Neural cell (in vitro differentiated cells): ENCODE results near the gene ANKS1A. TPM values are rescaled to one million over a fixed set of nuclear protein-coding genes. Genes with fewer than 3 reads are reported as not detected.
A peak's percentile ranks its signal among the peaks of the same experiment; 100 is the strongest.

Experiments
- H2AFZ ChIP-seq: fragments of 200-600, 300-800 bp; sonication (generic), shearing (Covaris generic); 2 replicates; pipeline ENCODE4 v1.6.0; 2014; ENCODE audit warnings: low read depth, mild to moderate bottlenecking, antibody characterized with exemption, low read length, moderate library complexity
- H3F3A ChIP-seq: fragments of 200-600 bp; shearing (Covaris generic); 2 replicates; pipeline ENCODE4 v1.6.1; 2016; ENCODE audit warnings: mild to moderate bottlenecking, moderate library complexity, mixed read lengths, antibody characterized with exemption, low read length; ENCODE audit not compliant: insufficient read depth, poor library complexity, severe bottlenecking
- H3K27ac ChIP-seq: fragments of 200-600, 300-800 bp; sonication (generic), shearing (Covaris generic); 2 replicates; pipeline ENCODE4 v1.5.1; 2014; ENCODE audit warnings: mild to moderate bottlenecking, low read length, moderate library complexity
- H3K27me3 ChIP-seq: fragments of 300-800, 200-600 bp; sonication (generic), shearing (Covaris generic); 2 replicates; pipeline ENCODE4 v1.6.0; 2014; ENCODE audit warnings: mild to moderate bottlenecking, low read depth, low read length, moderate library complexity; ENCODE audit not compliant: insufficient read depth
- H3K36me3 ChIP-seq: fragments of 300-800, 200-600 bp; sonication (generic), shearing (Covaris generic); 2 replicates; pipeline ENCODE4 v1.5.1; 2014; ENCODE audit warnings: mild to moderate bottlenecking, antibody characterized with exemption, low read length, moderate library complexity; ENCODE audit not compliant: insufficient read depth
- H3K4me2 ChIP-seq: fragments of 300-800, 200-600 bp; sonication (generic), shearing (Covaris generic); 2 replicates; pipeline ENCODE4 v1.6.0; 2014; ENCODE audit warnings: mild to moderate bottlenecking, low read length
- H3K4me3 ChIP-seq: fragments of 300-800, 200-600 bp; sonication (generic), shearing (Covaris generic); 2 replicates; pipeline ENCODE4 v1.5.1; 2014; ENCODE audit warnings: mild to moderate bottlenecking, low read length, moderate library complexity
- H3K79me2 ChIP-seq: fragments of 200-600 bp; shearing (Covaris generic); replicated peaks from 2 replicates; pipeline ENCODE4 v1.6.0; 2014; ENCODE audit warnings: mild to moderate bottlenecking, low read length, moderate library complexity; ENCODE audit not compliant: insufficient read depth
- H3K9ac ChIP-seq: fragments of 300-800, 200-600 bp; sonication (generic), shearing (Covaris generic); 2 replicates; pipeline ENCODE4 v1.6.1; 2016; ENCODE audit warnings: mild to moderate bottlenecking, low read length, mixed read lengths
- H3K9me2 ChIP-seq: fragments of 200-600 bp; shearing (Covaris generic); 2 replicates; pipeline ENCODE4 v1.6.1; 2016; ENCODE audit warnings: mild to moderate bottlenecking, low read length, mixed read lengths; ENCODE audit not compliant: insufficient read depth
- H3K9me3 ChIP-seq: fragments of 200-600, 300-800 bp; sonication (generic), shearing (Covaris generic); 2 replicates; pipeline ENCODE4 v1.6.1; 2016; ENCODE audit warnings: mild to moderate bottlenecking, mixed run types, low read length, moderate library complexity, mixed read lengths
- H4K20me1 ChIP-seq: fragments of 200-600 bp; shearing (Covaris generic); 2 replicates; pipeline ENCODE4 v1.6.1; 2016; ENCODE audit warnings: mild to moderate bottlenecking, mixed run types; ENCODE audit not compliant: insufficient read depth
- CTCF ChIP-seq: fragments of 450-650 bp; IDR thresholded peaks from 2 replicates; pipeline ENCODE4 v1.5.1; 2014; ENCODE audit warnings: antibody characterized with exemption, mild to moderate bottlenecking, moderate library complexity; ENCODE audit not compliant: poor library complexity, severe bottlenecking
- EP300 ChIP-seq: fragments of 450-650 bp; conservative IDR thresholded peaks from 2 replicates; pipeline ENCODE4 v1.6.1; 2014; ENCODE audit warnings: antibody characterized with exemption, mild to moderate bottlenecking, moderate library complexity; ENCODE audit not compliant: poor library complexity, severe bottlenecking
- EZH2 ChIP-seq: fragments of 200-600, 300-800 bp; shearing (Covaris generic), sonication (generic); IDR thresholded peaks from 2 replicates; pipeline ENCODE4 v1.6.1; 2014; ENCODE audit warnings: antibody characterized with exemption, low read length, borderline replicate concordance, mild to moderate bottlenecking; ENCODE audit not compliant: insufficient read depth, poor library complexity, severe bottlenecking
- MXI1 ChIP-seq: fragments of 450-650 bp; conservative IDR thresholded peaks from 2 replicates; pipeline ENCODE4 v1.6.1; 2014; ENCODE audit warnings: antibody characterized with exemption, mild to moderate bottlenecking; ENCODE audit not compliant: poor library complexity, severe bottlenecking
- POLR2AphosphoS5 ChIP-seq: IDR thresholded peaks from 2 replicates; pipeline ENCODE4 v1.6.1; 2012
- RAD21 ChIP-seq: fragments of 450-650 bp; conservative IDR thresholded peaks from 2 replicates; pipeline ENCODE4 v1.6.1; 2014; ENCODE audit warnings: antibody characterized with exemption, mild to moderate bottlenecking, moderate library complexity
- REST ChIP-seq: IDR thresholded peaks from 2 replicates; pipeline ENCODE4 v1.6.1; 2012; ENCODE audit warnings: borderline replicate concordance
- SMC3 ChIP-seq: fragments of 450-650 bp; conservative IDR thresholded peaks from 2 replicates; pipeline ENCODE4 v1.6.1; 2014; ENCODE audit warnings: antibody characterized with exemption, mild to moderate bottlenecking, moderate library complexity; ENCODE audit not compliant: poor library complexity
- TAF1 ChIP-seq: IDR thresholded peaks from 2 replicates; pipeline ENCODE4 v1.6.1; 2012; ENCODE audit warnings: low read depth
- polyA plus RNA-seq: library from polyadenylated mRNA; depleted of rRNA; stranded (reverse); fragments of >200 nt; gene quantifications from 2 replicates; pipeline ENCODE4 v1.2.3, GENCODE V29; 2014

Gene ANKS1A
- polyA plus RNA-seq, 1 donor from 2014 or later: 22.6 TPM

- no peaks in the 10 kb centered on the region for H3K9me3 ChIP-seq
- H4K20me1 ChIP-seq: no peaks in the 10 kb centered on the region
- peak overlapping the region; percentile 78 for H3K27ac ChIP-seq
- peak overlapping the region; percentile 56 for H3K4me2 ChIP-seq
- H3K79me2 ChIP-seq: no peaks in the 10 kb centered on the region
- no peaks in the 10 kb centered on the region for H3K9me2 ChIP-seq
- peak overlapping the region; percentile 27 for H3K9ac ChIP-seq
- H3K4me3 ChIP-seq: peak overlapping the region; percentile 31
- no peak overlapping the region for H2AFZ ChIP-seq
- no peak for TF ChIP-seq EZH2
- TF ChIP-seq RAD21: no peak
- peak; percentile 57 for TF ChIP-seq POLR2AphosphoS5
- no peak for TF ChIP-seq REST
- no peak for TF ChIP-seq SMC3
- TF ChIP-seq TAF1: no peak
- TF ChIP-seq MXI1: no peak
- TF ChIP-seq EP300: peak; percentile 73
- TF ChIP-seq CTCF: no peak
- H3K36me3 ChIP-seq: no peaks in the 10 kb centered on the region
- no peaks in the 10 kb centered on the region for H3F3A ChIP-seq
- H3K27me3 ChIP-seq: no peaks in the 10 kb centered on the region
Observed at GRCh38 chr6:35011096-35012041, 122.3 kb downstream of the ANKS1A start.

GRCh38 chr6:35013701-35014100 lies 124.6 kb downstream of the ANKS1A start:
- Histone ChIP-seq H3K9ac (no peak overlapping the region), H4K20me1 (no peaks in the 10 kb centered on the region), H3K27me3 (no peaks in the 10 kb centered on the region), H3K4me3 (no peak overlapping the region), H2AFZ (no peak overlapping the region), H3K27ac (no peak overlapping the region), H3K36me3 (peaks cover 5% of the 10 kb centered on the region), H3K79me2 (no peaks in the 10 kb centered on the region), H3F3A (no peaks in the 10 kb centered on the region), H3K9me3 (no peaks in the 10 kb centered on the region), H3K9me2 (no peaks in the 10 kb centered on the region), H3K4me2 (no peak overlapping the region)
- TF ChIP-seq REST (no peak), POLR2AphosphoS5 (no peak), MXI1 (no peak), TAF1 (no peak), CTCF (no peak), SMC3 (no peak), EP300 (no peak), EZH2 (no peak), RAD21 (no peak)
